HCT116 (cell line): ENCODE results near the gene RANBP6. TPM values are rescaled to one million over a fixed set of nuclear protein-coding genes. Genes with fewer than 3 reads are reported as not detected.
"Not testable (repeated sequence)": the region's sequence is repeated elsewhere in the genome, so short reads cannot be mapped to it uniquely, and the experiment has no call there.

ENCODE experiments used
- ATAC-seq: fragments of 200-7000 bp; cut with Tn5 transposase; 2 replicates; pipeline ENCODE4 v1.9.1; 2020; ENCODE audit warnings: mild to moderate bottlenecking, moderate library complexity
- Bru-seq: library from RNA; stranded (reverse); fragments of 400-500 nt; gene quantifications from one replicate; lab custom pipeline; 2021; lab: Mats Ljungman, UMichigan
- BruChase-seq, 2 experiments: library from RNA; stranded (reverse); fragments of 400-500 nt; gene quantifications; one replicate each; lab custom pipeline; 2021; lab: Mats Ljungman, UMichigan
- BruUV-seq: library from RNA; stranded (reverse); fragments of 400-500 nt; replicated peaks from 2 replicates; lab custom pipeline; 2021; lab: Mats Ljungman, UMichigan
- CTCF ChIA-PET: fragments of 300-600 bp; sonication (Branson Sonifier 250); formaldehyde crosslinking; loops from one replicate; lab custom pipeline; 2021; ENCODE audit warnings: antibody characterized with exemption; lab: Charles Lee
- POLR2A ChIA-PET: fragments of 300-600, 350-600 bp; sonication (Branson Sonifier 250); formaldehyde crosslinking; loops from one replicate; lab custom pipeline; 2021; ENCODE audit warnings: antibody characterized with exemption; lab: Charles Lee
- RAD21 ChIA-PET, 2 experiments: fragments of 300-600 bp; sonication (Branson Sonifier 250); formaldehyde crosslinking; loops; one replicate each; lab custom pipeline; 2023; ENCODE audit warnings: low total read pairs in 2 of 2; ENCODE audit not compliant: uncharacterized antibody in 2 of 2, unreplicated experiment in 2 of 2, low non-redundant PET in 1 of 2; lab: Charles Lee
- DNase-seq: peaks from one replicate; pipeline ENCODE4 v3.0.0-alpha.2; 2010; ENCODE audit warnings: low read depth, low spot score
- H2AFZ ChIP-seq: fragments of 200-600 bp; shearing (Covaris generic), sonication (generic); 2 replicates; pipeline ENCODE4 v1.6.1; 2017; ENCODE audit warnings: low read depth, mixed run types, mixed read lengths, antibody characterized with exemption, low read length; ENCODE audit not compliant: poor library complexity, severe bottlenecking
- H3K27ac ChIP-seq: 2 replicates; pipeline ENCODE4 v1.5.1; 2012; ENCODE audit warnings: low read depth, low read length
- H3K27me3 ChIP-seq: fragments of 200-600 bp; sonication (generic); 2 replicates; pipeline ENCODE4 v1.6.1; 2016; ENCODE audit warnings: mixed run types, low read length, mixed read lengths; ENCODE audit not compliant: insufficient read depth
- H3K36me3 ChIP-seq, 2 experiments: fragments of 200-500 bp in 1 of 2; fragments of 200-600 bp in 1 of 2; sonication (Bioruptor generic) in 1 of 2; sonication (generic) in 1 of 2; 2 replicates each; pipeline versions ENCODE4 v1.5.1 to v1.6.1; 2014 to 2016; ENCODE audit warnings: low read length in 2 of 2, inconsistent platforms in 1 of 2, mixed read lengths in 1 of 2, mixed run types in 1 of 2; ENCODE audit not compliant: insufficient read depth in 2 of 2, control insufficient read depth in 1 of 2
- H3K4me1 ChIP-seq, 2 experiments: fragments of 200-600 bp in 1 of 2; sonication (generic) in 1 of 2; 2 replicates each; pipeline versions ENCODE4 v1.5.1 to v1.6.1; 2012 to 2017; ENCODE audit warnings: low read length in 2 of 2, inconsistent platforms in 1 of 2, mild to moderate bottlenecking in 1 of 2, mixed read lengths in 1 of 2, mixed run types in 1 of 2, moderate library complexity in 1 of 2; ENCODE audit not compliant: insufficient read depth in 2 of 2, control insufficient read depth in 1 of 2
- H3K4me2 ChIP-seq: fragments of 200-600 bp; sonication (generic); 2 replicates; pipeline ENCODE4 v1.6.1; 2017; ENCODE audit warnings: mixed run types, low read length, mixed read lengths
- H3K4me3 ChIP-seq, 2 experiments: fragments of 200-600 bp in 1 of 2; sonication (generic) in 1 of 2; replicated peaks in 1 of 2; 2 replicates each; pipeline ENCODE4 v1.5.1; 2011 to 2016; ENCODE audit warnings: low read length in 2 of 2, control low read depth in 1 of 2, low read depth in 1 of 2, mild to moderate bottlenecking in 1 of 2, mixed read lengths in 1 of 2, mixed run types in 1 of 2
- H3K79me2 ChIP-seq: fragments of 200-600 bp; sonication (generic); 2 replicates; pipeline ENCODE4 v1.6.1; 2017; ENCODE audit warnings: mild to moderate bottlenecking, mixed run types, low read length, moderate library complexity, mixed read lengths; ENCODE audit not compliant: insufficient read depth
- H3K9ac ChIP-seq: fragments of 200-600 bp; sonication (generic); 2 replicates; pipeline ENCODE4 v1.6.1; 2016; ENCODE audit warnings: low read length, mixed read lengths
- H3K9me2 ChIP-seq: fragments of 200-600 bp; sonication (generic), shearing (Covaris generic); 2 replicates; pipeline ENCODE4 v1.6.1; 2017; ENCODE audit warnings: mixed run types, mild to moderate bottlenecking, moderate library complexity; ENCODE audit not compliant: insufficient read depth
- H3K9me3 ChIP-seq, 2 experiments: fragments of 200-500 bp in 1 of 2; fragments of 200-600 bp in 1 of 2; sonication (Bioruptor generic) in 1 of 2; sonication (generic) in 1 of 2; 2 replicates each; pipeline ENCODE4 v1.6.1; 2014 to 2017; ENCODE audit warnings: low read length in 2 of 2, mixed read lengths in 2 of 2, inconsistent platforms in 1 of 2, low read depth in 1 of 2, mild to moderate bottlenecking in 1 of 2, mixed run types in 1 of 2, moderate library complexity in 1 of 2; ENCODE audit not compliant: control insufficient read depth in 1 of 2, insufficient read depth in 1 of 2
- H4K20me1 ChIP-seq: fragments of 200-600 bp; sonication (generic), shearing (Covaris generic); 2 replicates; pipeline ENCODE4 v1.6.1; 2017; ENCODE audit warnings: mixed run types, mild to moderate bottlenecking, moderate library complexity; ENCODE audit not compliant: insufficient read depth
- CBX3 ChIP-seq: IDR thresholded peaks from 2 replicates; pipeline ENCODE4 v1.6.1; 2012; ENCODE audit warnings: low read depth
- EGR1 ChIP-seq: IDR thresholded peaks from 2 replicates; pipeline ENCODE4 v1.6.1; 2012; ENCODE audit warnings: low read depth
- ELF1 ChIP-seq: IDR thresholded peaks from 2 replicates; pipeline ENCODE4 v1.6.1; 2012; ENCODE audit warnings: low read depth, borderline replicate concordance
- JUND ChIP-seq: IDR thresholded peaks from 2 replicates; pipeline ENCODE4 v1.6.1; 2012
- POLR2A ChIP-seq: IDR thresholded peaks from 2 replicates; pipeline ENCODE4 v1.7.0; 2011; ENCODE audit warnings: borderline replicate concordance; ENCODE audit not compliant: insufficient read depth, insufficient read length; ENCODE audit errors: extremely low read depth
- POLR2AphosphoS5 ChIP-seq: IDR thresholded peaks from 2 replicates; pipeline ENCODE4 v1.6.1; 2011; ENCODE audit warnings: mild to moderate bottlenecking, low read depth, low read length, moderate library complexity
- SIN3A ChIP-seq: IDR thresholded peaks from 2 replicates; pipeline ENCODE4 v1.6.1; 2012; ENCODE audit warnings: low read depth
- SP1 ChIP-seq: IDR thresholded peaks from 2 replicates; pipeline ENCODE4 v1.6.1; 2012; ENCODE audit warnings: low read depth
- SRF ChIP-seq: IDR thresholded peaks from 2 replicates; pipeline ENCODE4 v1.6.1; 2012; ENCODE audit warnings: low read depth
- TCF7L2 ChIP-seq: IDR thresholded peaks from 2 replicates; pipeline ENCODE4 v1.7.0; 2011; ENCODE audit warnings: borderline replicate concordance, inconsistent platforms; ENCODE audit not compliant: insufficient read depth, insufficient read length; ENCODE audit errors: extremely low read depth
- YY1 ChIP-seq: IDR thresholded peaks from 2 replicates; pipeline ENCODE4 v1.6.1; 2011; ENCODE audit warnings: low read length, low read depth, moderate library complexity, mild to moderate bottlenecking; ENCODE audit not compliant: insufficient replicate concordance; ENCODE audit errors: extremely low read depth
- ZFX ChIP-seq: fragments of 450-650 bp; IDR thresholded peaks from 2 replicates; pipeline ENCODE4 v1.6.1; 2017
- intact Hi-C: fragments of 100-400 bp; cut with micrococcal nuclease; formaldehyde crosslinking; loops from 2 replicates; pipeline ENCODE4 v1.10.0; 2022
- long read RNA-seq: library from polyadenylated mRNA; unstranded; transcript quantifications from one replicate; pipeline ENCODE4 v2.0.0, GENCODE V29; 2021; ENCODE audit not compliant: unreplicated experiment
- polyA plus RNA-seq: library from polyadenylated mRNA; unstranded; fragments of >200 nt; gene quantifications from 2 replicates; pipeline ENCODE4 v1.2.1, GENCODE V29; 2012; ENCODE audit warnings: missing spikeins
- total RNA-seq: library from RNA; stranded (reverse); gene quantifications from one replicate; pipeline ENCODE4 v1.2.1, GENCODE V29; 2021; ENCODE audit not compliant: unreplicated experiment
- TF ChIP-seq, protein P1 (sequence below): IDR thresholded peaks from 2 replicates; pipeline ENCODE4 v1.6.1; 2012

RANBP6 gene
- total RNA-seq (12.7 TPM), Bru-seq, nascent RNA (percentile 96 among the genes with signal in this experiment), BruChase-seq, experiment 1, labeled RNA remaining after a 6-hour chase (percentile 94 among the genes with signal in this experiment), BruChase-seq, experiment 2, labeled RNA remaining after a 2-hour chase (percentile 99 among the genes with signal in this experiment)
- polyA plus RNA-seq: 7.7 and 8.7 TPM in 2 replicates
- long read RNA-seq, full-length matches to known transcripts: 22 of 22 reads
- long read RNA-seq, partial matches to known transcripts: 0 of 22 reads
- long read RNA-seq, other reads (novel, unspliced or antisense): 0 of 22 reads

DNA sequence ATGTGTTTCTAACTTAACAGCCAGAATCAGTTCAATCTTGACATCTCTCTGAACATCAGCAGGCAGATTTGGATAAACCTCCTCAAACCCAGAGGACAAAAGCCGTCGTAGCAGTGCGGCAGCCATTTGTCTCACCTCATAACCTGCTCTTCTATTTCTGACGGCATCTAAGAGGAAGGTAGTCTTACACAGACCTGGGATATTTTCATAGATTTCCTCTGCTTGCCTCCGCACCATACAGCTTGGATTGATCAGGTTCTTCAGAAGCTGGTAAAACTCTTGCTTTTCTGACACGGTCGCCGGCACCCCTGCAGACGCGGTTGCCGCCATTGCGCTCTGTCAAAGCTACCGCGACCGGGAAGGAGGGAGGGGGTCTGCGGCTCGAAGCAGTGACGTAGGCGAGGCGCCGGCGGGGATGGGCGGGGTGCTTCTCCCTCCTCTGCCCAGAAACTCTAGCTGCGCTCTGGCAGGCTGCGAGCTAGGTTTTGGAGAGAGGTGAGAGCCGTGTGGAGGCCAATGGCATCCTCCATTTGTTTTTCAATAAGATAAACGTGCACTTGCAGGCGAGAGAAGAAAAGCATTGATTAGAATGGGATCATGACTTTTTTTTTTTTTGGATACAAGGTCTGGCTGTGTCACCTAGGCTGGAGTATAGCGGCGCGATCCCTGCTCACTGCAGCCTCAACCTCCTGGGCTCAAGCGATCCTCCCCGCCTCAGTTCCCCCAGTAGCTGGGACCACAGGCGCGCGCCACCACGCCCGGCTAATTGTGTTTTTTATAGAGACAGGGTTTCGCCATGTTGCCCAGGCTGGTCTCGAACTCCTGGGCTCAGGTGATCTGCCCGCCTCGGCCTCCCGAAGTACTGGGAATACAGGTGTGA lies at the start of gene RANBP6:
TSS of gene RANBP6 (minus strand) at position 347 of the 880 bp plus-strand sequence. CDS start at position 330, 17 bp downstream.
- CTCF ChIA-PET: interaction anchor here (1.1 kb wide), 1 partner anchor 8 kb away, joined by 6 read pairs; no protein-coding TSS in a partner anchor
- TSS peak; percentile 86 for BruUV-seq

DNA sequence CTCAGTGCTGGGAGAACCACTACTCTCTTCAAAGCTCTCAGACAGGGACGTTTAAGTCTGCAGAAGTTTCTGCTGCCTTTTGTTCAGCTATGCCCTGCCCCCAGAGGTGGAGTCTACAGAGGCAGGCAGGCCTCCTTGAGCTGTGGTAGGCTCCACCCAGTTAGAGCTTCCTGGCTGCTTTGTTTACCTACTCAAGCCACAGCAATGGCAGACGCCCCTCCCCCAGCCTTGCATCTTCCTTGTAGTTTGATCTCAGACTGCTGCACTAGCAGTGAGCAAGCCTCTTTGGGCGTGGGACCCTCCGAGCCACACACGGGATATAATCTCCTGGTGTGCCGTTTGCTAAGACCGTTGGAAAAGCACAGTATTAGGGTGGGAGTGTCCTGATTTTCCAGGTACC lies 47.7 kb upstream of the RANBP6 start:
- H2AFZ ChIP-seq, H3K36me3 ChIP-seq, H3K27ac ChIP-seq, H3K9me2 ChIP-seq, intact Hi-C loops, DNase-seq, ATAC-seq, H3K27me3 ChIP-seq, BruUV-seq, H3K9me3 ChIP-seq, POLR2A ChIA-PET, H3K4me3 ChIP-seq, H3K79me2 ChIP-seq, H3K9ac ChIP-seq, RAD21 ChIA-PET, H3K4me1 ChIP-seq, H4K20me1 ChIP-seq, H3K4me2 ChIP-seq: not testable (repeated sequence)
- CTCF ChIA-PET: interaction anchor here (1.3 kb wide), 1 partner anchor 9 kb away, joined by 4 read pairs; no protein-coding TSS in a partner anchor

More for the DNA sequence above, at the start of gene RANBP6:
- Histone ChIP-seq H2AFZ (peak within 1 kb of the TSS; percentile 46), H3K4me3 (peak within 1 kb of the TSS; percentile 84 to 90), H3K9me3 (no peaks in the 10 kb centered on the region), H3K9ac (peak within 1 kb of the TSS; percentile 75), H3K4me2 (peak within 1 kb of the TSS; percentile 87), H3K27me3 (no peaks in the 10 kb centered on the region), H3K36me3 (peaks cover 7 to 19% of the 10 kb centered on the region in 2 experiments; a peak in 2 of 4 replicates), H3K9me2 (no peaks in the 10 kb centered on the region), H3K27ac (peak within 1 kb of the TSS; percentile 35), H3K4me1 (peaks cover 0 to 14% of the 10 kb centered on the region in 2 experiments; a peak in 3 of 4 replicates), H4K20me1 (no peaks in the 10 kb centered on the region), H3K79me2 (peaks cover 48% of the 10 kb centered on the region)
- TF ChIP-seq TCF7L2: peak; percentile 83
- peak; percentile 71 for TF ChIP-seq SP1
- peak; percentile 97 for TF ChIP-seq YY1
- peak; percentile 96 for TF ChIP-seq SRF
- TF ChIP-seq JUND: no peak
- peak; percentile 87 for TF ChIP-seq POLR2A
- peak; percentile 75 for TF ChIP-seq CBX3
- peak; percentile 85 for TF ChIP-seq POLR2AphosphoS5
- no peak for TF ChIP-seq ZFX
- TF ChIP-seq, protein P1, sequence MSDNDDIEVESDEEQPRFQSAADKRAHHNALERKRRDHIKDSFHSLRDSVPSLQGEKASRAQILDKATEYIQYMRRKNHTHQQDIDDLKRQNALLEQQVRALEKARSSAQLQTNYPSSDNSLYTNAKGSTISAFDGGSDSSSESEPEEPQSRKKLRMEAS: no peak
- peak; percentile 85; the same call in 1 of the 2 replicates for TF ChIP-seq SIN3A
- peak; percentile 49 for TF ChIP-seq ELF1
- TF ChIP-seq EGR1: peak; percentile 36; the same call in 1 of the 2 replicates
- RAD21 ChIA-PET: interaction anchor here in 1 of 2 experiments (0.8 kb wide), 1 partner anchor 116 kb away, joined by 4 read pairs; no protein-coding TSS in a partner anchor
- ATAC-seq (peak; percentile 97), DNase-seq (peak; percentile 52)
- intact Hi-C loops: no loop called here
- POLR2A ChIA-PET: interaction anchor here (0.7 to 1.1 kb wide), 3 partner anchors 8 to 136 kb away, joined by 3 to 10 read pairs (median 7); no protein-coding TSS in a partner anchor
